DLD1 (cell line): Measurements from ENCODE around the gene CAMK2B.

Source experiments
- in situ Hi-C: cut with HindIII; loops from 2 replicates; pipeline ENCODE4 v1.10.0; 2017; ENCODE audit warnings: low sequenced_read_pairs

Gene CAMK2B

GRCh38 chr7:44330331-44330730, 4.9 kb upstream of the CAMK2B start:
- in situ Hi-C loops: no loop called here

DNA sequence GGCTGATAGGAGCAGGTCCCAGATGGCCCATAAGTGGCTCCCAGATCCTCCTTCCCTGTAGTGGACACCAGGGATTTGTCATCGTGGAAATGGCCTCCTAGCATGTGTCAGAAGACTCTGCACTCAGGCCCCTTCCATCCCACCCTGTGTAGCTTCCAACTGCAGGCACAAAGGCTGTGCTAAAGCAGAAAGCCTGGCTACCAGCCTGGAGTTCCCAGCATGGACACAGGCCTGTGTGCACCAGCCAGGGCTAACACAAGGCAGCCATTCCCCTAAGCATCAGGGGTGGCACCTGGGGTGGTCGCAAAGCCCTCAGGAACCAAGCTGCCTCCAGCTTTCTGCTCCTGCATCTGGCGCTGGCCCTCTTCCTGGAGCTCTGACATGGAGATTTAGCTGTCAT, 4.5 kb upstream of the CAMK2B start:
- in situ Hi-C loops: no loop called here

DNA sequence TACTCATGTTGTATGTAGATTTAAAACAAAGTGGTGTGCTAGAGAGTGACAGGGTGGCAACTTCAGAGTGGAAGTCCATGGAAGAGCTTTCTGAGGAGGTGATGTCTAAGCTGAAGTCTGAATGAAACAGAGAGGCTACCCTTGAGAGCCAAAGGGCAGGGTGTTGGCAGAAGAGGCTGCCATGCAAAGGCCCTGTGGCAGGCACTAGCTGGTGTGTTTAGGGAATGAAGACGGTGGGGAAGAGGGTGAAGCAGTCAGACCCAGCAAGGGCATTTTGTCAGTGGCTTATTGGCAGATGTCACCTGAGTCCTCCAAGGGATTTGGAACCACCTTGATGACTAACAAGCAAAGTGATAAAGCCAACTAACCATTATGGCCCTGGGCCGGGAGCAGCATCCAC, 3.7 kb upstream of the CAMK2B start:
- in situ Hi-C loops: no loop called here

DNA sequence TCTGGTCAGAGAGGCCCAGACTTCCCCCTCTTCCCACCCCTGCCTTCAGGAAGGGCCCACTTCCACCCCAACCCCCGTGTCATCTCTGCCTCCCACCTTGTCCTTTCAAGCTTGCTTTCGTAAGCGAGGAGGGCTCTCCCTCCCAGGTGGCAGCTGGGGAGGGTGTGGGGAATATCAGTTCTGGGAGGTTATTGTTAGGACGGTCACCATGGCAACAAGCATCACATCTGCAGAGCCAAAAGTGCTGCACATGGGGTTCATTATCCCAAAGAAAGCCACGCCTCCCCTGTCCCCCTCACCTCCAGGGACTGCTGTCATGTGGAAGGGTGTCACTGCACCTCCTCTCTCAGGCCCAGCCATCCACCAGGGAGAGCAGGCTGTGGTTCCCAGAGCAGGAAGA, 2.6 kb upstream of the CAMK2B start:
- in situ Hi-C loops: no loop called here

GRCh38 chr7:44326261-44327125, 1.1 kb upstream of the CAMK2B start:
- in situ Hi-C loops: no loop called here

GRCh38 chr7:44325811-44326241, 432 bp upstream of the CAMK2B start:
- in situ Hi-C loops: no loop called here

GRCh38 chr7:44324481-44325200, 753 bp downstream of the CAMK2B start:
- in situ Hi-C loops: no loop called here

DNA sequence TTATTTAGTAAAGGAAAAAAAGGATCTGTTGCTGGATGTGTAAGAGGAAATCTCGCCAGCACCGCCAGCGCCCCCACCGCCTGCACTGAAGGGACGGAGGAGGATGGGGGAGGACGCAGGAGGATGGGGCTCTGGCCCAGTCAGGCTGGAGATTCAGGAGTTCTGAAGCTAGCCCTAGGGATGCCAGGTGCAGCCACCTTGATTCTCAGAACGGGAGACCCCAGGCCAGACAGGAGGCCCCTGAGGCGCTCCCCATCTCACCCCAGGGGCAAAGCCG, 1.3 kb downstream of the CAMK2B start:
- in situ Hi-C loops: no loop called here

GRCh38 chr7:44323381-44324203, 1.8 kb downstream of the CAMK2B start:
- in situ Hi-C loops: no loop called here

DNA sequence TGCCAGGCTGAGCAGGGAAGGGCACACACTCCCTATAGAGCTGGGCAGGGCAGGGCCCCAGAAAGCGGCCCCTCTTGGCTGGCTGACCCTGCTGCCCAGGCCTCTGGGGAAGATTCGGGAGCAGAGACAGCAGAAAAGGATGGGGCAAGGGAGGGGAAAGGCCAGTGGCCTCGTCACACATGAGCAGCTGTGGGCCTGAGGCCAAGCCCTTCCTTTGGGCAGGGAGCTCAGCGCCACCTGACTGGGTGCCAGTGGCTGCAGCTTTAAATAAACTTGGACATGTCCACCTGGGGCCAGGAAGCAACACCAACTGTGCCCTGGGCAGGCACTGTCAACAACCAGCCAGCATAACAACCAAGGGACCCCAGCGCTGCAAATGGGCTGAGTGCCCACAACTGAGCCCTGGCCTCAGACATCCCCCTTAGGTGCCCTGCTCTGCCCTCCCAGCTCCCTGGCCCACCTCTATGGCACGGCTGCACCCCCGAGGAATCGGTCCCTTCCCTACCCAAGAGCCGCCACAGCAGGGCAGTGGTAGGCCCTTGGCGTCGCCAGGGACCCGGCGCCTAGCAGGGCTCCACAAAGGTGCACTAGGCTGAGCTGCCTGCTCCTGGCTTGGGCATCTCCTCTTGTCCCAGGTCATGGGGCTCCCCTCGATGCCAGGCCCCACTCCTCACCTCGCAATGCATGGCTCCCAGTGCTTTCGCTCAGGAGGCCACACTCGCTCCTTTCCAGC, 2.6 kb downstream of the CAMK2B start:
- in situ Hi-C loops: no loop called here

GRCh38 chr7:44321796-44322195, 3.6 kb downstream of the CAMK2B start:
- in situ Hi-C loops: no loop called here

- in situ Hi-C loops: no loop called here
Observed at GRCh38 chr7:44320794-44321371, 4.5 kb downstream of the CAMK2B start.

GRCh38 chr7:44320141-44320540, 5.3 kb downstream of the CAMK2B start:
- in situ Hi-C loops: no loop called here

DNA sequence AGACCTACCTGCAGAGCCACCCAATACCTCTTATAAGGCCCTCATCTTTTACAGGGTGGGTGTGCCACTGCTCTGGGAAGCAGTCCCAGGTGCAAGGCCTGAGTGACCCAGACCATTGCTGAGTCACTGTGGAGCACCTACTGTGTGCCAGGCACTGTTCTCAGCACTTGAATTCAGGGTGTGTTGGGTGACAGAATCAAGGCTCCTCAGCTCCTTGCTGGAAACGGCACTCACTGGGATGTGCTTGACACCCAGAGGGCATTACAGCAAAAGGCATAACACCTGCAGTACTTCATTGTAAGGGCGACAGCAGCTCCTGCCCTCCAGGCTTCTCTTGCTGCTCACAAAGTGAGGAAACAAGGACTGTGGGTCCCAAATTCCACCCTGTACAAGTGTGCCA, 7.1 kb downstream of the CAMK2B start:
- in situ Hi-C loops: no loop called here

DNA sequence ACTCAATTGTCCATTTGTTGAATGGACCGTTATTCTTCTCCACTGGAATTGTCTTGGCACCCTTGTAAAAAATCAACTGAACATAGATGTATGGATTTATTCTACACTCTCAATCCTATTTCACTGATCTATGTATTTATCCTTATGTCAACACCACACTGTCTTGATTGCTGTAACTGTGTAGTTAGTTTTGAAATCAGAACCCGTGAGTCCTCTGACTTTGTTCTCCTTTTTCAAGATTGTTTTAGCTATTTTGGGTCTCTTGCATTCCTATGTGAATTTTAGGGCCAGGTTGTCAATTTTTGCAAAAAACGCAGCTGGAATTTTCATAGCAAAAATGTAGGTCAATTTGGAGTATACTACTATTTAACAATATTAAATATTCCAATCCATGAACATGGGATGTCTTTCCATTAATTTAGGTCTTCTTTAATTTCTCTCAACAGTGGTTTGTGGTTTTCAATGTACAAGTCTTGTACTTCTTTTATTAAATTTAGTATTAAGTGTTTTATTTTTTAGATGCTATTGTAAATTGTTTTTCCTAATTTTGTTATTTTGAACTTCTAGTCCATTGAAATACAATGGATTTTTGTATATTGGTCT, 10.0 kb downstream of the CAMK2B start:
- in situ Hi-C loops: no loop called here

DNA sequence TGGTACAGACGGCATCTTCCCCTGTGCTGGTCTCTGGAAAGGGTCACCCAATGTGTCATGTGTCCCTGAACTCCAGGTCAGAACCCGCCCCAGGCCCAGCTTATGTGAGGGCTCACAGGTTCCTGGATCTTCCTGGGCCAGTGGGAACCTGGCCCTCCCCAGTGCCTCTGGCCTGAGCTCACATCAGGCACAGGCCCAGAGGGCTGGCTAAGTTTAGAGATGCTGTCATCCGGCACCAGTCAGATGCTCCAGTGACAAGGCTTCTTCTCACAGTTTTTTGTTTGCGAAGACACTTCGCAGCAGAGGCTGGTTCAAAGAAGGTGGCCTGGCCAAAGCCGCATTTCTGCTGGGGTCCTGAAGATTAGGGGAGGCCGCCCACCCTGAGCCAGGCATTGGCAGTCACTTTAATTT, 11.8 kb downstream of the CAMK2B start:
- in situ Hi-C loops: no loop called here

DNA sequence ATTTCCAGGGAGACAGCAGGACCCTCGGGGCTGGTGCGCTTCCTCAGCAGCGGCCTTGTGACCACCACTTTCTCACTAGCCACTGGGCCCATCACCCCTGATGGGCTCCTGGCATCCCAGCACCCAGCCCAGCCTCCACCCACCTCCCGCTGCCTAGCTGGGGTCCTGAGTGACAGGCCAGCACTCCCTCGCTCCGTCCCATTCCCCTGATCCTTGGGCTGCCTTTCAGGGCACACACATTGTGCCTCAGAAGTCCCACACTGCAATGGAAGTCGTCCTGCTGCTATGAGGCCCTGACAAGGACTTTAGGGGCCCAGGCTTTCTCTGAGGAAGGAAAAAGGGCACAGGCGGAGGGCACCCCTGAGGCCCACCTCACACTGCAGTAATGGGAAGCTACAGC, 12.4 kb downstream of the CAMK2B start:
- in situ Hi-C loops: no loop called here

DNA sequence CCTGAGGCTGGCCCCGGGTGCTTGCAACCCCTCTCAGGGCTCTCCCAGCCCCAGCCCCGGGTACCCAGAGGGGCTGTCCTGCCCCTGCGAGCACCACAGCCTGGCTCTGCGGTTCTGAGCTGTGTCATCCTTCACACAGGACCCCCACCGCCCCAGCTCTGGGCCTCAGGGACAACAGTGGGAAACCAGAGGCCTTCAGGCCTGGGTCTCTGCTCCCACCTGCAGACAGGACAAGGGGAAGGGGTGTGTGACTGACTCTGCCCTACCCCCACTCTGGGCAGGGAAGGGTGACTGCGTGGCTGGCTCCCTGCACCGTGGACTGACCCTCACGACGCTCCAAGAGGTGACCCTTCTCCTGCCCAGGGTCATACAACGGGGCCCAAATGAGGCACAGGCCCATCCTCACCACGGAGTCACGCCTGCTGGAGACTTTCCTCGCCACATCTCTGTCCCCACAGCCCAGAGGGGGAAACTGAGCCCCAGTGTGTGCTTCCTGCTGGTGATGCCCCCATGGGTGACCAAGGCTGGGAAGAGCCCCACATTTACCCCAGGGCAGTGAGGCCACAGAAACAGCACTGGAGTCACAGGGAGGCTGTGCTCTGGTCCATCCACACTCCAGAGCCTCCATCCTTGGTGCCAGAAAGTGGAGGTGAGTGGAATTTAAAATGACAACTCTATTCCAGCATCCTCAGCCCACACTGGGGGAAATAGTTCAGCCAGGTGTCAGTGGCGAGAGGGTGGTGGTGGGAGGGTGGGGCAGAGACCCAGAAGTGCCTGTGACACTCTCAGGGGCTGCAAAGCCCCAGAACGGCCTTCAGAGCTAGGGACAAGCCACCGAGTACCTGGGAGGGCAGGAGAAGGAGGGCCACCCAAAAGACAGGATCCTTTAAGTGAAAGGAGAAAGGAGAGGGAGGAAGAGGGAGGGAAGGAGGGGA, 13.6 kb downstream of the CAMK2B start:
- in situ Hi-C loops: no loop called here

- in situ Hi-C loops: no loop called here
Observed at GRCh38 chr7:44310221-44310848, 15.1 kb downstream of the CAMK2B start.
